HG03439 (cell line): ENCODE results near the gene PTPRN2.
"Not testable (repeated sequence)": the region's sequence is repeated elsewhere in the genome, so short reads cannot be mapped to it uniquely, and the experiment has no call there.

Experiments used
- ATAC-seq: cut with Tn5 transposase; IDR thresholded peaks from one replicate; pipeline ENCODE4 v1.9.1; 2021; ENCODE audit warnings: mild to moderate bottlenecking, moderate library complexity; ENCODE audit not compliant: unreplicated experiment

The PTPRN2 gene

DNA sequence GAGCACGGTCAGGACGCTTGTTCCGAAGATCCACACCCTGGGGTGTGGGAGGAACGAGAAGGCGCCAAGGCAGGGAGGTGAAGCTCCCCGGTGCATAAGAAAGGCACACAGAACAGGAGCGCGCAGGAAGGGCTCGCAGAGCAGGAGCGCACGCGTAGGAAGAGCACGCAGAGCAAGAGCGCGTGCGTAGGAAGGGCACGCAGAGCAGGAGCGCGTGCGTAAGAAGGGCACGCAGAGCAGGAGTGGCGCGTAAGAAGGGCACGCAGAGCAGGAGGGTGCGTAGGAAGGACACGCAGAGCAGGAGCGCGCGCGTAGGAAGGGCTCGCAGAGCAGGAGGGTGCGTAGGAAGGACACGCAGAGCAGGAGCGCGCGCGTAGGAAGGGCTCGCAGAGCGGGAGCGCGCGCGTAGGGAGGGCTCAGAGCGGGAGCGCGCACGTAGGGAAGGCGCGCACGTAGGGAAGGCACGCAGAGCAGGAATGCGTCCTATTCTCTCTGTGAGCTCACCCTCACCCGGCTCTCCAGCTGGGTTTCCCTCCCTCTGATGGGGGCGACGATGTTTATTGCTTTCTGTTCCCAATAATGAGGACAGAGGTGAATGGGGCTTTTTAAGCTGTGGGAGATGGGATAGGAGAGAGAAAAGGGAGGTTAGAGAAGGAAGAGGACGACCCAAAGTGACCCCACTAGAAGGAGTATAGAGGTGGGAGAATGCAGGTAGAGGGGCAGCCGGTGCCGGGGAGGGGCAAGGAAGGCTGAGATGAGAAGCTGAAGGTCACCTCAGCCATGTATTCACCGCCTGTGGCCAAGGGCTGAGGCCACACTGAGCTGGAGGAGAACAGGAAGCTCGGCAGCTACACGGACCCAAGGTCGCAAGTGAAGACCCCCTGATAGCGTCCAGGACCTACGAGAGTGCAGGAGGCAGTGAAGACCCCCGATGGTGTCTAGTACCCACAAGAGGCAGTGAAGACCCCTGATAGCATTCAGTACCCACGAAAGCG, 423.2 kb downstream of the PTPRN2 start:
- ATAC-seq = no peak

DNA sequence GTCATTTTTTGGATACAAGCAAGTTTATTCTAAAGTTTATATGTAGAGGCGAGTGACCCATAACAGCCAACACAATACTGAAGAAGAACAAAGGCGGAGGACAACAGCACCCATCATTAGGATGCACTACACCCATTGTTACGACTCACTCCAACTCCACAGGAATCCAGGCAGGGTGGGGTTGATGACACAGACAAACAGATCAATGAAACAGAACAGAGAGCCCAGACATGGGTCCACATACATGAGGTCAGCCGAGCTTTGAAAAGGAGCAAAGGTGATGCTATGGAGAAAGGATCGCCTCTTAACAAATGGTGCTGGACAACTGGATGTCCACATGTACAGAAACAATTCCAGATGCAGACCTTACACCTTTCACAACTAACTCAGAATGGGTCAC, 426.4 kb downstream of the PTPRN2 start:
- no peak for ATAC-seq

GRCh38 chr7:158160199-158160598, 427.4 kb downstream of the PTPRN2 start:
- ATAC-seq = no peak

DNA sequence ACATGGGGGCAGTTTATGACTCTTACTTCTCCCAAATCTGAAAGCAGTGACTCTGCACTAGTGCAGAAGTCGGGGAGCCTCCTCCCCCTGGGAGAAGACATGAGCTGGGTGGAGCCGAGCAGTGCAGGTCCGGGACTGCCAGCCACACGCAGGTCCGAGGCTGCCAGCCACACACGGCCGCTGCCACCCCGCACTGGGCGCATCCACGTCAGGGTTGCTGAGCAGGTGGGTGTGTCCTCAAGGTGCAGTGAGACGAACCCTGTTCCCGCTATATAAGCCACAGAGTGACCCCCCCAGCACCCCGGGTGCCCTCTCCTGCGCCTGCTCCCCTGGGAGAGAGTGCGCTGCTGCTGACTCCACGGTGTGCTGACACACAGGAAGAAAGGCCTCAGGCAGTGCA, 430.2 kb downstream of the PTPRN2 start:
- no peak for ATAC-seq

GRCh38 chr7:158151273-158151672, 436.4 kb downstream of the PTPRN2 start:
- not testable (repeated sequence) for ATAC-seq

DNA sequence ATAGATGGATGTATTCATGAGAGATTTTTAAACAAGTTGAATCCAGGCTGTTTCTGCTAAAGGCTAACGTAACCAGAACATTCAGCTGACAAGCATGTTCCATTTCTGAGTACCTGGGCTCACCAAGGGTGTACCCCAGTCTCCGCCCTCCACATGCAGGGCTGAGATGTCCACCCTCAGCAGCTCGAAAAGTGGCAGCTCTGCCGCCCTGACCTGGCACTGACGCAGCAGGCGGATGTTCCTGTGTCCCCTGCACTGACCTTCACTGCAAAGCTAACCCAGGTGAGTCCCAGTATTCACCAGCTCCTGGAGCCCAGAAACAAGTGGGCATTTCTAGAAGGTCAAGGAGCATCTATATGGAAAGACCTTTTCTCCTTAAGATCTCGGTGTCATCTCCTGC, 437.4 kb downstream of the PTPRN2 start:
- no peak for ATAC-seq

DNA sequence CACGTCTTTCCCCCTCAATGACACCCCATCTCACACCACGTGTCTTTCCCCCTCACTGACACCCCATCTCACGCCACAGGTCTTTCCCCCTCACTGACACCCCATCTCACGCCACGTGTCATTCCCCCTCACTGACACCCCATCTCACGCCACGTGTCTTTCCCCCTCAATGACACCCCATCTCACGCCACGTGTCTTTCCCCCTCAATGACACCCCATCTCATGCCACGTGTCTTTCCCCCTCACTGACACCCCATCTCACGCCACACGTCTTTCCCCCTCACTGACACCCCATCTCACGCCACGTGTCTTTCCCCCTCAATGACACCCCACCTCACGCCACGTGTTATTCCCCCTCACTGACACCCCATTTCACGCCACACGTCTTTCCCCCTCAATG, 440.2 kb downstream of the PTPRN2 start:
- ATAC-seq = not testable (repeated sequence)

- ATAC-seq = no peak
Observed at GRCh38 chr7:158145370-158145769, 442.3 kb downstream of the PTPRN2 start.

DNA sequence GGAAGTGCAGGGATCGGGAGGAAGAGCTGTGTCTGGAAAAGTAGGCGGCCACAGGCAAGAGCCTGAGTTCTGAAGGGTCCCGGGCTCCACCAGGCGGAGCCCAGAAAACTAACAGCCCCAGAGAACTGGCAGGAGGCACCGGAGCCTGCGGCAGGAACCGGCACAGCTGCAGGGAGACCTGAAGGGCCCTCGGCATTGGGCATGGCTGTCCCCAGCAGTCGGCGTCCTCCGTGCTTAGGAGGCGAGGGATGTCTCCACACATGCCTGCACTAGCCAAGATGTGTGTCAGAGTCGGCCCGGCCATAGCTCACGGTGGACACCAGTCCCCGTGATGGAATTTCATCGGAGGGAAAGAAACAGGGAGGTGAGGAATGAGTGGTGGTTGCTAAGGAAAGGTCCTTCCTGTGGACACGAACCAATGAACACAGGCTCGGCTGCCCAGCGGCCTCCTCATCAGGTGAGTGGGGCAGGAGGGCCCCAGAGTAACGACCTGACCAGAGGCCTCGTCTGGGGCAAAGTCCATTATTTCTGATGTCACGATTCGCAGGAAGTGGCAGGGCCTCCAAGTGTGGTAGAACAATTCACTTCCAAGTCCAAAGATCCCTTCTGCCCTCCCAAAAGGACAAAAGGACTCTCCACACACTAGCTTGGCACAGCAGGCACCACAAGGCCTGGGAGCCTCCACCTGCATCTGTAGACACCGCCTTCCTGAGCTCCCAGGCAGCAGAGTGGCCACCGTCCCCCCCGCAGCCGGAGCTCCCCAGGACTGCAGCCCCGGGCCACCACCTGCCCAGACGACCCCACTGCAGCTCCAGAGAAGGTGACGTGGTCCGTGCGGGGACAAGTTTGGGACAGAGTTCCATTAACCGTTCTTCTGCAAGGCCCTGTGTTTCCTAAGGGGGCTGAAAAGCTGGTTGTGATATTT, 444.2 kb downstream of the PTPRN2 start:
- ATAC-seq = no peak

- no peak for ATAC-seq
Observed at GRCh38 chr7:158142657-158143056, 445.0 kb downstream of the PTPRN2 start.

DNA sequence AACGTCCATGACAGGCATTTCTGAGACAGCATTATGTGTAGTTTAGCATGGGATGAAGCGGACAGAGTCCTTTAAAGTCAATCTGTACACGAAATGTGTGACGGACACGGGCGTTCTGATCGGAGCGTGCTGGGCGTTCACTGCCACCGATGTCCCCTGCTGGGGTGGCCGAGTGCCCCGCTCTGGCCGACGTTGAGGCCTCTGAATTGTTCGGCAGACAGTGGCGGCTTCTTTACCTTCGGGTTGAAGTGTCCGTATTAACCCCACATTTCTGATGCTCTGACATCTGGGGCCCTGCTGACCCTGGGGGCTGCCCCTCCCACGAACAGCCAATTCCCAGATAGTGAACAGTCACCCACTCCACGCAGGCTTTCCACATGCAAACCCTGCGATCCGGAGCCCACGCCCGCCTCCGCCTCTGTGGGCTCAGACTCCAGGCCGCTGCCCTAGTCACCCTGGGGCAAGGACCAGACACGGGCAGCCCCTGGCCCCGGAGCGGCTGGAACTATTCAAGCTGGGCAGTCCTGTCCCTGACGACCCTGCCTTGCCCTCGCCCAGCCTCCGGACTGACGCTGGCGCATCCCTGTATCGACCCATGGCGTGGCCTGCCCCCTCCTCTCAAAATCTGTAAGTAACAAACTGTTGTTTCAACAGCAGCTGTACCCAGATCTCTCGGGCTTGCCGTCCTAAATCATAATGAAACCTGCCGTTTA, 445.7 kb downstream of the PTPRN2 start:
- no peak for ATAC-seq

- no peak for ATAC-seq
Observed at GRCh38 chr7:158141221-158141582, 446.4 kb downstream of the PTPRN2 start.

- no peak for ATAC-seq
Observed at GRCh38 chr7:158140538-158141220, 446.9 kb downstream of the PTPRN2 start.

GRCh38 chr7:158139499-158139898, 448.1 kb downstream of the PTPRN2 start:
- no peak for ATAC-seq

DNA sequence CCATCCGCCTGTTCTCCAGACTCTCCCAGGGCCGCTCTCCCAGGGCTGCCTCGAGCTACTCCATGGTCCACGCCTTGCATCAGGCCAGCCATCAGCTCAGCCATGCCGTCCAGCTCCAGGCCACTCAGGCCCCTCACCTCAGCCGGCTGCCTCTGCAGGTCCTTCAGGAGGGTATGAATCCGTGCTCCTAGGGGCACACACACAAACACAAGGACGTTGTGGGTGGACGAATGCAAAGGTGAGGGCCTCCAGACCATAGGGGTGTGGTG, 449.4 kb downstream of the PTPRN2 start:
- no peak for ATAC-seq

DNA sequence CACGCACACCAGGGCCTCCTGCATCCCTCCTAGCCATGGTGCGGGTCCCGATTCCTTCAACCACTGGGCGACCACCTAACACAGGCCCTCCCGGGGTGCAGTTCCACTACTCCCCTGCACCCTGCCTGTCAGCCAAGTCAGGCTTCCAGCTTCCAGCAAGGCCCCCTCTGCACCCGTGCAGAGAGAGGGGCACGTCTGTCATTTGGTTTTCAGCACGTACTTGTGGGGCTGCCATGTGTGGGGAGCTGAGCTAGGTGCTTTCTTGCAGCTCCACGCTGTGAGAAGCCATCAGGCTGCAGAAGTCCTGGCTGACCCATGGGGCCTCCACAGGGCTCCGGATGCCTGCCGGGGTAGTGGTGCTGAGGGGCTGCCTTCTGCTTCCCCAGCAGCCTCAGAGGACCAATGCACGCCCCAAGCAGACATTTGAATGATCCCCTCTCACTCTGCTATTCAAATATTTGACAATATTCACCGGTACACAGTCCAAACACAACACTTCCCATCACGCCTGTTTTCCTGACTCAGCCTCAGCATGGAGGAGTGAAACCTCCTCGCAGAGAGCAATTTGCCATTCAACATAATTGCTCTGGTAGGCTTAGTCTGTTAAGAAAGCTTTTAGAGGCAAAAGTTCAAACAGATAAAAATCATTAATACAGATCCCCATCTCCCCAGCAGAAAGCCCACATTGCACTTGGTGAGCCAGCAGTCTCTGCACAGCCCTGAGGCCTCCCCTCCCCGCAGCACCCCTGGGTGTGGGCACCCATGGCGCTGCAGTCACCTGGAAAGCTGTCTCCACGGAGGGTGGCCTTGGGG, 449.9 kb downstream of the PTPRN2 start:
- no peak for ATAC-seq

GRCh38 chr7:158135931-158136330, 451.7 kb downstream of the PTPRN2 start:
- ATAC-seq = no peak

DNA sequence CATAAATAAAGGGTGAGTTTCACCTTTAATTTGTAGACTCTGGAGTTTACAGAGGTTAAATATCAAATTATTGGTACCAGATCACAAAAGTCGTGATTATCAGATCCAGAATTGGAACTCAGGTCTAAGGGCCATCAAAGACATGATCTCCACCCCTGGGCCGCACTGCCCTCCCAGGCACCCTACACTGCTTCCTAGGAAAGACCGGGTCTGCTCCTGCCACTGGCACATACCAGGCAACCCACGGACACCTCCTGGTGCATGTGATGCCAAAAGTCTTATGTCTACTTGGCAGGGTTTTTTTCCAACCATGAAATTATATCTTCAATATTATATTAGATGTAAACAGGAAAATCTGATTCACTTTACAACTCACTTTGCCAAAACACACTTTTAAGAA, 452.8 kb downstream of the PTPRN2 start:
- ATAC-seq = no peak

- ATAC-seq = no peak
Observed at GRCh38 chr7:158133515-158134271, 453.9 kb downstream of the PTPRN2 start.
